Endothelial cell of umbilical vein (primary cell): ENCODE data around the gene WHRN. TPM values are rescaled to one million over a fixed set of nuclear protein-coding genes. Genes with fewer than 3 reads are reported as not detected.

Source experiments
- BruUV-seq: library from RNA; stranded (reverse); fragments of 400-500 nt; replicated peaks from 2 replicates; lab custom pipeline; 2021; lab: Mats Ljungman, UMichigan
- CTCF ChIA-PET: fragments of 300-600, 350-600 bp; sonication (Branson Sonifier 250); formaldehyde crosslinking; loops from one replicate; lab custom pipeline; 2021; ENCODE audit warnings: antibody characterized with exemption, inconsistent platforms; lab: Charles Lee
- POLR2A ChIA-PET: fragments of 300-600, 350-600 bp; sonication (Branson Sonifier 250); formaldehyde crosslinking; loops from one replicate; lab custom pipeline; 2021; ENCODE audit warnings: antibody characterized with exemption, inconsistent platforms; lab: Charles Lee
- DNase-seq: peaks from one replicate; pipeline ENCODE4 v3.0.0-alpha.2; 2011; ENCODE audit warnings: low read depth, low spot score
- FAIRE-seq: peaks from 2 replicates; lab custom pipeline; 2011; peaks lifted over from hg19 to GRCh38; lab: Jason Lieb, UNC
- H2AFZ ChIP-seq: 2 replicates; pipeline ENCODE4 v1.6.0; 2012; ENCODE audit warnings: low read depth, low read length, control low read depth, inconsistent platforms
- H3K27ac ChIP-seq: 2 replicates; pipeline ENCODE4 v1.5.1; 2011; ENCODE audit warnings: low read depth, mild to moderate bottlenecking, control low read depth, low read length, moderate library complexity; ENCODE audit not compliant: insufficient read depth
- H3K27me3 ChIP-seq, 2 experiments: 2 replicates each; pipeline versions ENCODE4 v1.6.0 to v1.6.1; 2011; ENCODE audit warnings: low read length in 2 of 2, mixed read lengths in 1 of 2; ENCODE audit not compliant: control insufficient read depth in 2 of 2, insufficient read depth in 2 of 2
- H3K36me3 ChIP-seq, 2 experiments: 2 replicates in 1 of 2; 3 replicates in 1 of 2; pipeline ENCODE4 v1.5.1; 2011; ENCODE audit warnings: low read length in 2 of 2, mild to moderate bottlenecking in 1 of 2, moderate library complexity in 1 of 2; ENCODE audit not compliant: control insufficient read depth in 2 of 2, insufficient read depth in 2 of 2; ENCODE audit errors: extremely low read depth in 1 of 2
- H3K4me1 ChIP-seq: 3 replicates; pipeline ENCODE4 v1.5.1; 2011; ENCODE audit warnings: mild to moderate bottlenecking, low read length; ENCODE audit not compliant: control insufficient read depth, insufficient read depth; ENCODE audit errors: extremely low read depth
- H3K4me2 ChIP-seq: 2 replicates; pipeline ENCODE4 v1.6.1; 2011; ENCODE audit warnings: low read length, control low read depth, mixed read lengths; ENCODE audit not compliant: insufficient read depth
- H3K4me3 ChIP-seq, 3 experiments: fragments of 200-600 bp in 1 of 3; sonication (generic), shearing (Covaris generic) in 1 of 3; replicated peaks in 1 of 3; 2 replicates each; pipeline ENCODE4 v1.5.1; 2011 to 2016; ENCODE audit warnings: control low read depth in 3 of 3, low read length in 3 of 3, mild to moderate bottlenecking in 2 of 3, inconsistent platforms in 1 of 3, low read depth in 1 of 3, moderate library complexity in 1 of 3; ENCODE audit not compliant: insufficient read depth in 1 of 3
- H3K79me2 ChIP-seq: 2 replicates; pipeline ENCODE4 v1.6.0; 2012; ENCODE audit warnings: low read length, inconsistent platforms; ENCODE audit not compliant: control insufficient read depth, insufficient read depth
- H3K9ac ChIP-seq: replicated peaks from 2 replicates; pipeline ENCODE3; 2011; ENCODE audit warnings: low read length, control low read depth; ENCODE audit not compliant: insufficient read depth; ENCODE audit errors: extremely low read depth
- H3K9me1 ChIP-seq: replicated peaks from 3 replicates; pipeline ENCODE4 v1.6.0; 2011; ENCODE audit warnings: mild to moderate bottlenecking, low read length; ENCODE audit not compliant: control insufficient read depth, insufficient read depth; ENCODE audit errors: extremely low read depth
- H3K9me3 ChIP-seq: replicated peaks from 2 replicates; pipeline ENCODE4 v1.5.1; 2012; ENCODE audit warnings: low read length, inconsistent platforms; ENCODE audit not compliant: control insufficient read depth, insufficient read depth
- H4K20me1 ChIP-seq: replicated peaks from 2 replicates; pipeline ENCODE3; 2011; ENCODE audit warnings: mild to moderate bottlenecking, low read length; ENCODE audit not compliant: control insufficient read depth, insufficient read depth; ENCODE audit errors: extremely low read depth
- FOS ChIP-seq: IDR thresholded peaks from 2 replicates; pipeline ENCODE4 v1.6.1; 2011; ENCODE audit warnings: mild to moderate bottlenecking, low read length, moderate library complexity, borderline replicate concordance; ENCODE audit not compliant: insufficient read depth
- GATA2 ChIP-seq: IDR thresholded peaks from 2 replicates; pipeline ENCODE4 v1.7.0; 2011; ENCODE audit warnings: low read depth, mild to moderate bottlenecking, moderate library complexity, mixed read lengths, low read length; ENCODE audit not compliant: insufficient read length, insufficient read depth
- MYC ChIP-seq: IDR thresholded peaks from one replicate; pipeline ENCODE4 v1.6.1; 2011; ENCODE audit warnings: mild to moderate bottlenecking, low read depth, low read length
- POLR2AphosphoS5 ChIP-seq: IDR thresholded peaks from 2 replicates; pipeline ENCODE4 v1.6.1; 2012; ENCODE audit warnings: low read depth, mild to moderate bottlenecking, control low read depth, low read length, moderate library complexity; ENCODE audit not compliant: insufficient read depth
- dilution Hi-C: fragments of 300-500 bp; cut with MboI; formaldehyde crosslinking; loops from one replicate; pipeline ENCODE4 v1.15.0; 2019; ENCODE audit warnings: low sequenced_read_pairs; ENCODE audit not compliant: extremely low pct_ligation_motif_present
- intact Hi-C: fragments of 100-400 bp; cut with micrococcal nuclease; formaldehyde crosslinking; loops from one replicate; pipeline ENCODE4 v1.10.0; 2022
- polyA plus RNA-seq, 4 experiments: library from polyadenylated mRNA; depleted of rRNA in 3 of 4; stranded (reverse) in 3 of 4; unstranded in 1 of 4; fragments of >200 nt; gene quantifications; 2 replicates each; pipeline versions ENCODE4 v1.2.1 to v1.2.3, GENCODE V29; 2011 to 2012; ENCODE audit warnings: missing spikeins in 1 of 4
- total RNA-seq: library from RNA; stranded (reverse); gene quantifications from 2 replicates; pipeline ENCODE4 v1.2.3, GENCODE V29; 2021

WHRN gene
- total and polyA plus RNA-seq, 2 donors (not counting 3 experiments of a cell fraction or from before 2014, with no cell fraction given) = 0.35 to 0.69 TPM

DNA sequence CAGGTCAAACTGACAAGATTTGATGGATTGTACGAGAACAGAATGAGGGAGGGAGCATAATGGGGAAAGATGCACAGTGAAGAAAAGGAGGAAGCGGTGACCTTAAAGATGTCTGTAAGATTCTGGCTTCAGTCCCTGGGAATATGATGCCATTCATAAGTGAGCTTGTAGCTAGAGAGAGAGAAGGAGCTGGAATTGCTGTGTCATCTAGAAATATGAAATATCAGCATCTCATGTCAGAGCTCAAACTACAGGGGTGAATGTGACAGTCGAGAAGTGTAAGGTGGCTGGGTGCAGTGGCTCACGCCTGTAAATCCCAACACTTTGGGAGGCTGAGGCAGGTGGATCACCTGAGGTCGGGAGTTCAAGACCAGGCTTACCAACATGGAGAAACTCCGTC lies 24.0 kb upstream of the WHRN start:
- no TSS peak for BruUV-seq
- TF ChIP-seq MYC (no peak), FOS (no peak)
- dilution Hi-C loops = no loop called here
- Histone ChIP-seq H3K36me3 (no peaks in the 10 kb centered on the region), H3K4me1 (no peaks in the 10 kb centered on the region), H3K27me3 (peaks cover 5 to 22% of the 10 kb centered on the region in 2 experiments), H4K20me1 (no peaks in the 10 kb centered on the region), H3K4me2 (no peak overlapping the region), H3K9me1 (no peaks in the 10 kb centered on the region), H3K4me3 (no peak overlapping the region), H3K27ac (no peak overlapping the region), H2AFZ (no peak overlapping the region), H3K9me3 (no peaks in the 10 kb centered on the region), H3K9ac (no peak overlapping the region), H3K79me2 (no peaks in the 10 kb centered on the region)
- FAIRE-seq = no peak
- no peak for DNase-seq
- intact Hi-C loops = no loop called here
- ChIA-PET CTCF (interaction anchor here (1.4 kb wide), 1 partner anchor 11 kb away, joined by 4 read pairs; no protein-coding TSS in a partner anchor), POLR2A (interaction anchor here (0.6 kb wide), 1 partner anchor 18 kb away, joined by 5 read pairs; no protein-coding TSS in a partner anchor)

DNA sequence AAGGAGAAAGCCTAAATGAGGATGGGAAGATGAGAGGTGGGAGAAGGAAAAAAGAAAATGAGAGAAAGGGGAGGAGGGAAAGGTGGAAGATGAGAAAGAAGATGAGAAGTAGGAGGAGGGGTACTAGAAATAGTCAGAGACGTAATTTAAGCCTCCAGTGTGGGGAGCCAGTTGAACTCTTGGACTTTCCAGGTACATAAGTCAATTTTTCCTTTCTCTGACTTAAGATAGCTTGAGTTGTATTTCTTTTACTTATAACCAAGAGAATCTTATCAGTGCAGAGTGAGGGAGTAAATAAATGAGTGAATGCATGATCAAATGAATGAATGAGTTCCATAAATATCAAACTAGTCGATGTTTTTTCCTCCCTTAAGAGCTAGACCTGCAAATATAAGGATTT lies 21.5 kb upstream of the WHRN start:
- dilution Hi-C loops = no loop called here
- no peak overlapping the region for H2AFZ ChIP-seq
- ChIA-PET CTCF (interaction anchor here (1.1 kb wide), 1 partner anchor 127 kb away, joined by 3 read pairs; no protein-coding TSS in a partner anchor), POLR2A (no interaction called here)
- H3K36me3 ChIP-seq = no peaks in the 10 kb centered on the region
- no peaks in the 10 kb centered on the region for H3K9me1 ChIP-seq
- intact Hi-C loops = no loop called here
- peaks cover 8 to 15% of the 10 kb centered on the region in 2 experiments for H3K27me3 ChIP-seq
- DNase-seq (no peak), FAIRE-seq (no peak)
- H4K20me1 ChIP-seq = no peaks in the 10 kb centered on the region
- TF ChIP-seq FOS (no peak), GATA2 (no peak), POLR2AphosphoS5 (no peak)
- H3K4me3 ChIP-seq = no peak overlapping the region
- no peaks in the 10 kb centered on the region for H3K9me3 ChIP-seq
- H3K27ac ChIP-seq = no peak overlapping the region
- no peaks in the 10 kb centered on the region for H3K4me1 ChIP-seq
- no peak overlapping the region for H3K9ac ChIP-seq
- H3K4me2 ChIP-seq = no peak overlapping the region
- no peaks in the 10 kb centered on the region for H3K79me2 ChIP-seq
- BruUV-seq = no TSS peak
